Renal cortex interstitium (tissue), 11 donors: ENCODE data around the gene PHC3. TPM values are rescaled to one million over a fixed set of nuclear protein-coding genes. Genes with fewer than 3 reads are reported as not detected.

Source experiments
- DNase-seq, 11 donors: peaks; one replicate each; pipeline ENCODE4 v3.0.0-alpha.2; 2013; ENCODE audit warnings: low read depth in 9 of 11, low spot score in 4 of 11; ENCODE audit errors: extremely low read depth in 1 of 11
- polyA plus RNA-seq, 3 donors: library from polyadenylated mRNA; unstranded; fragments of 120-200 nt; gene quantifications; one replicate each; pipeline ENCODE4 v1.2.1, GENCODE V29; 2013; ENCODE audit not compliant: insufficient read length in 3 of 3

Gene PHC3
- polyA plus RNA-seq, 3 donors: 22.1 to 35.4 (median 29.4) TPM

GRCh38 chr3:170095771-170096170, 85.8 kb downstream of the PHC3 start:
- no peak for DNase-seq

- no peak for DNase-seq
Measured at GRCh38 chr3:170092907-170093306, 88.6 kb downstream of the PHC3 start.

GRCh38 chr3:170090601-170090981, 90.9 kb downstream of the PHC3 start:
- DNase-seq: no peak

- DNase-seq: no peak
Measured at GRCh38 chr3:170089862-170090600, 91.5 kb downstream of the PHC3 start.

GRCh38 chr3:170085396-170085795, 96.1 kb downstream of the PHC3 start:
- no peak for DNase-seq

GRCh38 chr3:170083343-170083742, 98.2 kb downstream of the PHC3 start:
- no peak for DNase-seq

- no peak for DNase-seq
Measured at GRCh38 chr3:170081079-170081741, 100.3 kb downstream of the PHC3 start.

- DNase-seq: no peak
Measured at GRCh38 chr3:170080605-170081004, 100.9 kb downstream of the PHC3 start.

- DNase-seq: peak in 3 of 11 donors; percentile 14 to 36 (median 15)
Measured at GRCh38 chr3:170079536-170080165, 101.9 kb downstream of the PHC3 start.

- DNase-seq: peak in 3 of 11 donors; percentile 14 to 33 (median 15)
Measured at GRCh38 chr3:170078620-170079281, 102.8 kb downstream of the PHC3 start.

GRCh38 chr3:170077361-170077760, 104.2 kb downstream of the PHC3 start:
- DNase-seq: peak in 1 of 11 donors; percentile 14

GRCh38 chr3:170076715-170077238, 104.8 kb downstream of the PHC3 start:
- DNase-seq: no peak

GRCh38 chr3:170075441-170076091, 106.0 kb downstream of the PHC3 start:
- DNase-seq: no peak

GRCh38 chr3:170064108-170064507, 117.4 kb downstream of the PHC3 start:
- no peak for DNase-seq

- no peak for DNase-seq
Measured at GRCh38 chr3:170063691-170064090, 117.8 kb downstream of the PHC3 start.

- DNase-seq: no peak
Measured at GRCh38 chr3:170062769-170063168, 118.8 kb downstream of the PHC3 start.

- DNase-seq: no peak
Measured at GRCh38 chr3:170062068-170062467, 119.5 kb downstream of the PHC3 start.

GRCh38 chr3:170059447-170059846, 122.1 kb downstream of the PHC3 start:
- DNase-seq: no peak

- DNase-seq: no peak
Measured at GRCh38 chr3:170058127-170058526, 123.4 kb downstream of the PHC3 start.
